HFFc6 (cell line): ENCODE data around the gene TIGD1. TPM values are rescaled to one million over a fixed set of nuclear protein-coding genes. Genes with fewer than 3 reads are reported as not detected.
"Not testable (repeated sequence)": the region's sequence is repeated elsewhere in the genome, so short reads cannot be mapped to it uniquely, and the experiment has no call there.

Source experiments
- DNase-seq: peaks from one replicate; pipeline ENCODE4 v3.0.0-alpha.2; 2018
- H3K27ac Mint-ChIP-seq: 2 replicates; pipeline ENCODE4 v1.8.0; 2020; ENCODE audit warnings: mild to moderate bottlenecking, mixed read lengths
- H3K27me3 Mint-ChIP-seq: 2 replicates; pipeline ENCODE4 v1.8.0; 2021; ENCODE audit warnings: mild to moderate bottlenecking, moderate library complexity, mixed read lengths; ENCODE audit not compliant: insufficient read depth
- H3K36me3 Mint-ChIP-seq: 2 replicates; pipeline ENCODE4 v1.8.0; 2021; ENCODE audit warnings: low read depth, mixed read lengths
- H3K4me1 Mint-ChIP-seq: 2 replicates; pipeline ENCODE4 v1.8.0; 2020; ENCODE audit warnings: low read depth, mixed read lengths
- H3K4me3 Mint-ChIP-seq: 2 replicates; pipeline ENCODE4 v1.8.0; 2020; ENCODE audit warnings: mild to moderate bottlenecking, moderate library complexity, mixed read lengths
- H3K9me3 Mint-ChIP-seq: 2 replicates; pipeline ENCODE4 v1.8.0; 2020; ENCODE audit warnings: mild to moderate bottlenecking, mixed read lengths
- total RNA-seq, 6 experiments: library from RNA; stranded (reverse); fragmentation: NEBNext Ultra II Directional; extraction: Animal tissue kit (Norgen Biotek cat#: 25700); gene quantifications; 2 replicates in 1 of 6; 3 replicates in 5 of 6; pipeline ENCODE4 v1.2.3, GENCODE V29; 2021
- TF ChIP-seq, protein P1 (sequence below): fragments of 200-600 bp; sonication (generic); IDR thresholded peaks from 2 replicates; pipeline ENCODE4 v1.5.0; 2021; ENCODE audit warnings: antibody characterized with exemption, mild to moderate bottlenecking

The TIGD1 gene
- total RNA-seq, 6 experiments from 2014 or later = 2.9 to 3.7 (median 3.1) TPM

DNA sequence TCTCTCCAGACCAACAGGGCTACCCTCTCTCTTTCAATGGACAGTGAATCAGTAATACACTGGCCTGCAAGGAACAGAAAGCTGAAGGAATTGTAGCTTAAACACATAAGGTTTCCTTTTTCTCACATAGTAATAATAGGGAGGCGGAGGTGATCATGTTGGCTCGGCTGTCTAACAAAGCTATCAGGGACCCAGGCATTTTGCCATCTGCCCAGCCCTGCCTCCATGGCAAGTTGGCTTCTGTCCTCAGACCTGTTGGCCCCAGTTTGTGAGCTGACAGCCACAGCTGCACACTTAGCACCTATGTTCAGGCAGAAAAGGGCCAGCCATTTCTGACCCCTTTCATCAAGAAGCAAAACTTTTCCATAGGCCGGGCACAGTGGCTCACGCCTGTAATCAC lies 12.9 kb downstream of the TIGD1 start:
- Mint-ChIP-seq H3K36me3 (peaks cover 7% of the 10 kb centered on the region; the same call in 1 of the 2 replicates), H3K9me3 (peaks cover 10% of the 10 kb centered on the region; the same call in 1 of the 2 replicates), H3K4me1 (no peaks in the 10 kb centered on the region), H3K27ac (no peak overlapping the region), H3K27me3 (peaks cover 50% of the 10 kb centered on the region), H3K4me3 (no peak overlapping the region)
- TF ChIP-seq, protein P1, sequence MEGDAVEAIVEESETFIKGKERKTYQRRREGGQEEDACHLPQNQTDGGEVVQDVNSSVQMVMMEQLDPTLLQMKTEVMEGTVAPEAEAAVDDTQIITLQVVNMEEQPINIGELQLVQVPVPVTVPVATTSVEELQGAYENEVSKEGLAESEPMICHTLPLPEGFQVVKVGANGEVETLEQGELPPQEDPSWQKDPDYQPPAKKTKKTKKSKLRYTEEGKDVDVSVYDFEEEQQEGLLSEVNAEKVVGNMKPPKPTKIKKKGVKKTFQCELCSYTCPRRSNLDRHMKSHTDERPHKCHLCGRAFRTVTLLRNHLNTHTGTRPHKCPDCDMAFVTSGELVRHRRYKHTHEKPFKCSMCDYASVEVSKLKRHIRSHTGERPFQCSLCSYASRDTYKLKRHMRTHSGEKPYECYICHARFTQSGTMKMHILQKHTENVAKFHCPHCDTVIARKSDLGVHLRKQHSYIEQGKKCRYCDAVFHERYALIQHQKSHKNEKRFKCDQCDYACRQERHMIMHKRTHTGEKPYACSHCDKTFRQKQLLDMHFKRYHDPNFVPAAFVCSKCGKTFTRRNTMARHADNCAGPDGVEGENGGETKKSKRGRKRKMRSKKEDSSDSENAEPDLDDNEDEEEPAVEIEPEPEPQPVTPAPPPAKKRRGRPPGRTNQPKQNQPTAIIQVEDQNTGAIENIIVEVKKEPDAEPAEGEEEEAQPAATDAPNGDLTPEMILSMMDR = no peak
- no peak for DNase-seq

DNA sequence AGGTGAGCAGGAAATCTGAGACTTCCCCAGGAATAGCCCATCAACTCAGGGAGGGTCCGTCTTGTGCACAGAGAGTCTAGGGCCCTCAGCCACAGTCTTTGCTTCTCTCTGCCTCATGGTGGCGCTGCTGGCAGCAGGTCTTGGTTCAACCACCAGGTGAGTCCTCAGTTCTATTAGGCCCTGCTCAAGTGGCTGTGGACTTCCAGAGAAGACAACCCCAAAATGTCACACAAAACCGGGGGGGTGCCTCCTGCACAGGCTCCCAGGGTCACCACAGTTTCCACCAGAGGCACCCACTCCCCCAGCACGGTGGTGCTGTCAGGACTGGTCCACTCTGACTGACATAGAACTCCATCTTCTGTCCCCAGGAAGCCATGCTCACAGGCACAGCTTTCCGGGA lies 13.3 kb downstream of the TIGD1 start:
- Mint-ChIP-seq H3K36me3 (peaks cover 7% of the 10 kb centered on the region; the same call in 1 of the 2 replicates), H3K27ac (no peak overlapping the region), H3K4me3 (no peak overlapping the region), H3K27me3 (peaks cover 48% of the 10 kb centered on the region), H3K9me3 (peaks cover 10% of the 10 kb centered on the region; the same call in 1 of the 2 replicates), H3K4me1 (no peaks in the 10 kb centered on the region)
- DNase-seq = no peak
- TF ChIP-seq, protein P1 = peak; percentile 63

DNA sequence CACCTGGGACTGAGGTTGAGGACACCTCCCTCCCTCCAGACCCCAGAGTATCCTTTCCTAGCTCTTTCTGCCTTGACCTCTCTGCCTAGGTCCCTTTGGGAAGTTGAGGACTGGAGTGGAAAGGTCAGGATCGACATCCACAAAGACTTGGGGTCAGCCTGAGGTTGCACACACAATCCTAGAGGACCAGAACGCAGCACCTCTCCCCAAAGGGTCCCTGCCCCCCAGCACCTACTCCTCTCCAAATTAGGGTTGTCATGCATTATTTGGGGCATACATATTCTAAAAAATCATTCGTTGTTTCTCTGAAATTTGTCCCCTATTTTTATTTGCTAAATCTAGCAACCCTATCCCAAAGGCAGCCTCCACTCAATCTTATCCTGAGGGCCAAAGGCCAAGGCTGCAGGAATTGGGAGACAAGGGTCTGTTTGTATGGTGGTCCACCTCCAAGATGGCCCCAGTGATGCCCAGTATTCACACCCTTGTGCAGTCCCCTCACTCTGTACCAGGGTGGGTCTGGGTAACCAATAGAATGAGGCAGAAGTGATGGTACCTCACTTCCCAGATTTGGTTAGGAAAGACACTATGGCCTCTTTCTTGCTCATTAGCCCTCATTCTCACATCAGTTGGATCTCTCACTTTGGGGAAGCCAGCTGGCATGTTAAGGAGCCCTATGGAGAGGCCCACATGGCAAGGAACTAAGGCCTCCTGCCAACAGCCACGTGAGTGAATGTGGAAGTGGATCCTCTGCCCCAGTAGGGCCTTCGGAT lies 14.4 kb downstream of the TIGD1 start:
- Mint-ChIP-seq H3K9me3 (peaks cover 10% of the 10 kb centered on the region; the same call in 1 of the 2 replicates), H3K4me1 (no peaks in the 10 kb centered on the region), H3K27me3 (peaks cover 45% of the 10 kb centered on the region), H3K4me3 (no peak overlapping the region), H3K36me3 (peaks cover 7% of the 10 kb centered on the region; the same call in 1 of the 2 replicates), H3K27ac (no peak overlapping the region)
- no peak for DNase-seq
- TF ChIP-seq, protein P1 = no peak

DNA sequence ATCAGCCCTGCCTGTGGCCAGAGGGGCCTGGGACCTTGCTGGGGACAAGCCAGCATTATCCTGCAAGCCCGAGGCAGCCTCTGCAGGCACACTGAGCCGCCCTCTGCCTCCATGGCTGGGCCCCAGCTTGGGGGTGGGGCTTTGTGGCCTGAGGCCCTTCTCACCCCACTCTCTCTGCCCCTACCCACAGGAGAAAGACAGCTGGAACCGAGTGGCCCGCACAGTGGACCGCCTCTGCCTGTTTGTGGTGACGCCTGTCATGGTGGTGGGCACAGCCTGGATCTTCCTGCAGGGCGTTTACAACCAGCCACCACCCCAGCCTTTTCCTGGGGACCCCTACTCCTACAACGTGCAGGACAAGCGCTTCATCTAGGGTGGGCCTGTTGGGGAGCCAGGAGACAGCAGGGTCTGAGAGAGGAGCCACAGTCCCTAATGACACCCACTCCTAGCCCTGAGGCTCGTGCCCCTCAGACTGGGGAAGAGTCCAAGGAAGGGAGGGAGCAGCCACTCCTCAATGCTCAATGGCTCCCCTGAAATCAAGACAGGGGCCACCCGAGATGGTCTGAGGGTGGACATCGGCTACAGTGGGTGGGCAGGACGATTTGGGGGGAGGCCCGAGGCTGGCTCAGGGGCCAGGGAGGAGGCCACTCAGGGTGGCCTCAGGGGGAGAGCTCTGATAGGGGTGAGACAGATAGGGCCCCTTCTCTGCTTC lies 15.3 kb downstream of the TIGD1 start:
- no peak overlapping the region for H3K27ac Mint-ChIP-seq
- no peak for DNase-seq
- H3K27me3 Mint-ChIP-seq = peaks cover 53% of the 10 kb centered on the region
- peaks cover 7% of the 10 kb centered on the region; the same call in 1 of the 2 replicates for H3K36me3 Mint-ChIP-seq
- TF ChIP-seq, protein P1 = no peak
- peaks cover 10% of the 10 kb centered on the region; the same call in 1 of the 2 replicates for H3K9me3 Mint-ChIP-seq
- no peaks in the 10 kb centered on the region for H3K4me1 Mint-ChIP-seq
- H3K4me3 Mint-ChIP-seq = no peak overlapping the region

DNA sequence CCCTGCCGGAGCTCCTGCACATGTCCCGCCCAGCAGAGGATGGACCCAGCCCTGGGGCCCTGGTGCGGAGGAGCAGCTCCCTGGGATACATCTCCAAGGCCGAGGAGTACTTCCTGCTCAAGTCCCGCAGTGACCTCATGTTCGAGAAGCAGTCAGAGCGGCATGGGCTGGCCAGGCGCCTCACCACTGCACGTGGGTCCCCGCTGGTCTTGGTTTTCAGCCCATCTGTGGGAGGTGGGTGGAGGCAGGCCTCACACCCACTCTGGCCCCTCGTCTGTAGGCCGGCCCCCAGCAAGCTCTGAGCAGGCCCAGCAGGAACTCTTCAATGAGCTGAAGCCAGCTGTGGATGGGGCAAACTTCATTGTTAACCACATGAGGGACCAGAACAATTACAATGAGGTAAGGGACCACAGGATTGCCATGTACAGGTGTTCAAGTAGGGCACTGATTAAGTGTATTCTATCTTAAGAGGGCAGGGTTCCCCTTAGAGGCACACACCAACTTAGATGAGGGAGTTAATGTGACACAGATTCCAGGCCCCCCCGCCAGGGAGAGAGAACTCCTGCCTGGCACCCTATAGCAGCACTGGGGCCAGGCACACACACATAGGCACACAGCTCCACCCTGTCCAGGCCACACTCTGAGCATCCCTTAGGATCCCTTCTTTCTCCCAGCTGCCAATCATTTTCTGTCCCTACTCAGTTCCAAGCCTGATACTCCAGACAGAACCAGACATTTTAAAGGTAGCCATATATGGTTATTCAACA lies 16.2 kb downstream of the TIGD1 start:
- DNase-seq = no peak
- Mint-ChIP-seq H3K27ac (no peak overlapping the region), H3K36me3 (peaks cover 7% of the 10 kb centered on the region; the same call in 1 of the 2 replicates), H3K4me3 (no peak overlapping the region), H3K9me3 (peaks cover 10% of the 10 kb centered on the region; the same call in 1 of the 2 replicates), H3K27me3 (peaks cover 53% of the 10 kb centered on the region), H3K4me1 (no peaks in the 10 kb centered on the region)
- TF ChIP-seq, protein P1 = no peak

DNA sequence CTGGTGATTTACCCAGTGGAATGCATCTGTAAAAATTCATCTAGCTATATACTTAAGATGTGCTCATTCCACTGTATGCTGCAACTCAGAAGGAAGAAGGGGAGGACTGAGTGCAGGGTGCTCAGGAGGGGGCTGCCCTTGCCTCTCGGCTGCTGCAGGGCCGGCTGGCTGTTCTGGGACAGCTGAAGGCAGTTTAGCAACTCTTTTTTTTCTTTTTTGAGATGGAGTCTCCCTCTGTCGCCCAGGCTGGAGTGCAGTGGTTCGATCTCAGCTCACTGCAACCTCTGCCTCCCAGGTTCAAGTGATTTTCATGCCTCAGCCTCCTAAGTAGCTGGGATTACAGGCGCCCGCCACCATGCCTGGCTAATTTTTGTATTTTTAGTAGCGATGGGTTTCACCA lies 17.5 kb downstream of the TIGD1 start:
- not testable (repeated sequence) for H3K4me1 Mint-ChIP-seq, DNase-seq, H3K4me3 Mint-ChIP-seq, H3K36me3 Mint-ChIP-seq, H3K27ac Mint-ChIP-seq, H3K9me3 Mint-ChIP-seq
- peaks cover 46% of the 10 kb centered on the region for H3K27me3 Mint-ChIP-seq
